Lower leg skin (tissue), 3 donors: ENCODE measurements around the gene ADAMTS19.

Experiments
- CTCF ChIP-seq, 3 donors: fragments of 450-650 bp; IDR thresholded peaks; one replicate each; pipeline ENCODE4 v1.5.1; 2016; ENCODE audit warnings: antibody characterized with exemption in 3 of 3, mild to moderate bottlenecking in 3 of 3, moderate library complexity in 2 of 3
- POLR2A ChIP-seq, 2 donors: fragments of 450-650 bp; IDR thresholded peaks; one replicate each; pipeline ENCODE4 v1.6.1; 2016 to 2017; ENCODE audit warnings: antibody characterized with exemption in 2 of 2, mild to moderate bottlenecking in 1 of 2, moderate library complexity in 1 of 2

DNA sequence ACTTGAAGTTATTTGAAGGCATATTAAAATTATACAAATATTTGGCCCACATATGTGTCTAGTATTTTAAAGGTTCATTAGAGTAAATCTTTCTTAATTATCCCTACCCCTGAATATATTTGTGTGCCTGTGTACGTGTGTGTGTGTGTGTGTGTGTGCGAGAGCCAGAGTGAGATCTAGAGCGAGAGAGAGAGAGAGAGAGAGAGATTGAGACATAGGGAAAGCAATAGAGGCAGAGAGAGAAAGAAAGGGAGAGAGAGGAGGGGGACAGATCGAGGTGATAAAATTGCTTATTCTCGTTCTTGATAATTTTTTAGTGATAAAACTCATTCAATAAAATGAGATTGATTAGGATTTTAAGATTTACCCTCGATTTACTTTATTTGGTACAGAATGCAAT is 47.4 kb downstream of the ADAMTS19 start:
- TF ChIP-seq CTCF (IDR thresholded peaks at IDR 0.05) (no peak), POLR2A (IDR thresholded peaks at IDR 0.05) (no peak)
